ENCODE results near the gene MUC2. TPM values are rescaled to one million over a fixed set of nuclear protein-coding genes. Genes with fewer than 3 reads are reported as not detected.

MUC2 gene
- total RNA-seq, 1 donor from 2014 or later: 2.7 TPM

DNA sequence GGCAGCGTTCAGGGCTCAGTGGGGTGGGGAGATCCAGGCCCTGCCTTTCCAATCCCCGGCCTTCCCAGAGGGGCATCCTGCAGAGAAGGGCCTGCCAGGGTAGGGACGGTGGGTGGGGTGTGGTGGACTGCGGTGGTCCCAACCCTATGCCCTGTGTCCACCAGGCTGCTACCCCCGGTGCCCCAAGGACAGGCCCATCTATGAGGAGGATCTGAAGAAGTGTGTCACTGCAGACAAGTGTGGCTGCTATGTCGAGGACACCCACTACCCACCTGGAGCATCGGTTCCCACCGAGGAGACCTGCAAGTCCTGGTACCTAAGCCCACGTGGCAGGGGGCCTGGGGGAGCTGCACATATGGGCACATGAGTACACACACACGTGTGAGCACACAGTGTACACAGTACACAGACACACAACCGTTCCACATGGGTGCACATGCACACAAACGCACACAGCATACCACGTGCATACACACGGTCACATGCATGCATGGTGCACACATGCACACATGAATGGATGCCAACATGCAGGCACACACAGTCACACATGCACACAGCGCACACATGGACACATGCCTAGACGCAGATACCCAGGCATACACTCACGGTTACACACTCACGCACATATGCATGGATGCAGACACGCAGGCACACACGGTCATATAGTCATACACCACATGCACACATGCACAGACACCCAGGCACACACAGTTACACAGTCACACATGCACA lies 16.1 kb downstream of the MUC2 start:
- TF ChIP-seq, protein P1, sequence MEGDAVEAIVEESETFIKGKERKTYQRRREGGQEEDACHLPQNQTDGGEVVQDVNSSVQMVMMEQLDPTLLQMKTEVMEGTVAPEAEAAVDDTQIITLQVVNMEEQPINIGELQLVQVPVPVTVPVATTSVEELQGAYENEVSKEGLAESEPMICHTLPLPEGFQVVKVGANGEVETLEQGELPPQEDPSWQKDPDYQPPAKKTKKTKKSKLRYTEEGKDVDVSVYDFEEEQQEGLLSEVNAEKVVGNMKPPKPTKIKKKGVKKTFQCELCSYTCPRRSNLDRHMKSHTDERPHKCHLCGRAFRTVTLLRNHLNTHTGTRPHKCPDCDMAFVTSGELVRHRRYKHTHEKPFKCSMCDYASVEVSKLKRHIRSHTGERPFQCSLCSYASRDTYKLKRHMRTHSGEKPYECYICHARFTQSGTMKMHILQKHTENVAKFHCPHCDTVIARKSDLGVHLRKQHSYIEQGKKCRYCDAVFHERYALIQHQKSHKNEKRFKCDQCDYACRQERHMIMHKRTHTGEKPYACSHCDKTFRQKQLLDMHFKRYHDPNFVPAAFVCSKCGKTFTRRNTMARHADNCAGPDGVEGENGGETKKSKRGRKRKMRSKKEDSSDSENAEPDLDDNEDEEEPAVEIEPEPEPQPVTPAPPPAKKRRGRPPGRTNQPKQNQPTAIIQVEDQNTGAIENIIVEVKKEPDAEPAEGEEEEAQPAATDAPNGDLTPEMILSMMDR (conservative IDR thresholded peaks at IDR 0.05): no peak
- H3K27ac Mint-ChIP-seq: no peak overlapping the region
- no peaks in the 10 kb centered on the region for H3K4me1 Mint-ChIP-seq (ENCODE audit: unreplicated experiment)
- H3K4me3 Mint-ChIP-seq: no peak overlapping the region
- H3K9me3 Mint-ChIP-seq: no peaks in the 10 kb centered on the region
- H3K27me3 Mint-ChIP-seq: peaks cover 5% of the 10 kb centered on the region
- DNase-seq (ENCODE audit: extremely low spot score, unreplicated experiment): no peak
- no peaks in the 10 kb centered on the region for H3K36me3 Mint-ChIP-seq

DNA sequence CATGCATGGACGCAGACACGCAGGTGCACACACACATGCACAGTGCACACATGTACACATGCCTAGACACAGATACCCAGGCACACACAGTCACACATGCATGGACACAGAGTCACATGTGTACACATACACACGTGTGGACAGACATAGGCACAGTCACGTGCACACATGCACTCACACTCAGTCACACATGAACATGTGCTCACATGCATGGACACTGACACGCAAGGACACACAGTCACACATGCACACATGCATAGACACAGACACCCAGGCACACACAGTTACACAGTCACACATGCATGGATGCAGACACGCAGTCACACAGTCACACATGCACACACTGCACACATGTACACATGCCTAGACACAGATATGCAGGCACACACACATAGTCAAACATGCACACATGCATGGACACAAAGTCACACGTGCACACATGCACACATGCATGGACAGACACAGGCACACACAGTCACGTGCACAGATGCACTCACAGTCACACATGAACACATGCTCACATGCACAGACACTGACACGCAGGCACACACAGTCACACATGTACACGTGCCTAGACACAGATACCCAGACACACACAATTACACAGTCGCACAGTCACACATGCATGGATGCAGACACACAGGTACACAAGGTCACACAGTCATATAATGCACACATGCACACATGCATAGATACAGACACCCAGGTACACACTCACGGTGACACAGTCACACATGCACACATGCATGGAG lies 16.8 kb downstream of the MUC2 start:
- TF ChIP-seq, protein P1 (conservative IDR thresholded peaks at IDR 0.05): no peak
- no peak for DNase-seq (ENCODE audit: extremely low spot score, unreplicated experiment)
- no peaks in the 10 kb centered on the region for H3K4me1 Mint-ChIP-seq (ENCODE audit: unreplicated experiment)
- no peak overlapping the region for H3K27ac Mint-ChIP-seq
- no peak overlapping the region for H3K4me3 Mint-ChIP-seq
- H3K36me3 Mint-ChIP-seq: no peaks in the 10 kb centered on the region
- H3K27me3 Mint-ChIP-seq: peaks cover 5% of the 10 kb centered on the region
- H3K9me3 Mint-ChIP-seq: no peaks in the 10 kb centered on the region

DNA sequence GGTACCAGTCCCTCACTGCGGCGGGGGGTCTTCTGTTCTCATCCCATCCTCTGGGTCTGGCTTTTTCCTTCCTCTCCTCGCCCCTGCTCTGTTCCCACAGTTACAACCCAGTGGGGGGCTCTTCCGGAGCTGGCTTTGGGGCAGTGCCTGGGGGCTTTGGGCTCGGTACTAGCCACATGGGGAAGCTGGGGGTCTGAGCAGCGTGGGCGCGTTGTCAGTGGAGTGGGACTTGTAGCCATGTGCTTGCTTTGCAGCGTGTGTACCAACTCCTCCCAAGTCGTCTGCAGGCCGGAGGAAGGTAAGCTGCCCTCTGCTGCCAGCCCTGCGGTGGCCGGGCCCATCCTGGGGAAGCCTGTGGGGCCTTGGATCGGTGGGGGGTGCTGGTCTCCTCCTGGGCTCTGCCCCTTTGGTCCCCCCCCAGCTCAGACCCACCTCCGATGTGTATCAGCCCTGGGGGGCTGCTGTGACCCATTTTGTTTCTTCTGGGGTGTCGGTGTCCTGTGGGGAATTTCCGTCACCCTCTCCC lies 17.5 kb downstream of the MUC2 start:
- TF ChIP-seq, protein P1 (conservative IDR thresholded peaks at IDR 0.05): no peak
- Mint-ChIP-seq H3K27ac (no peak overlapping the region), H3K4me1 (ENCODE audit: unreplicated experiment) (no peaks in the 10 kb centered on the region), H3K9me3 (no peaks in the 10 kb centered on the region), H3K36me3 (no peaks in the 10 kb centered on the region), H3K27me3 (peaks cover 5% of the 10 kb centered on the region), H3K4me3 (no peak overlapping the region)
- no peak for DNase-seq (ENCODE audit: extremely low spot score, unreplicated experiment)

DNA sequence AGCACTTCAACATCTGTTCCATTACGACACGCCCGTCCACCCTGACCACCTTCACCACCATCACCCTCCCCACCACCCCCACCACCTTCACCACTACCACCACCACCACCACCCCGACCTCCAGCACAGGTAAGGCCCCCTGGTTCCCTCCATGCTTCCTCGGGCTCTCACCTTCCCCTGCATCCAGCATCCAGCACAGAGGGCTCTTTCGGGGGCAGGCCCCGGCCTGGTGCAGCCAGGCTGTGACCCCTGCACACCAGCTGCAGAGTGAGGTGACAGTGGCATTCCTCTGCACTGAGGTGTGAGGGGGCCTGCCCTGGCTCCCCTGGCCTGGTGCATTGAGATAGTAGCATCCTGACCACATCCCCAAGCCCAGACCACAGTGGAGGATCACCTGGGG lies 18.2 kb downstream of the MUC2 start:
- no peak for DNase-seq (ENCODE audit: extremely low spot score, unreplicated experiment)
- Mint-ChIP-seq H3K36me3 (no peaks in the 10 kb centered on the region), H3K4me3 (no peak overlapping the region), H3K9me3 (no peaks in the 10 kb centered on the region), H3K27me3 (peaks cover 5% of the 10 kb centered on the region), H3K4me1 (ENCODE audit: unreplicated experiment) (no peaks in the 10 kb centered on the region), H3K27ac (no peak overlapping the region)
- TF ChIP-seq, protein P1 (conservative IDR thresholded peaks at IDR 0.05): no peak

DNA sequence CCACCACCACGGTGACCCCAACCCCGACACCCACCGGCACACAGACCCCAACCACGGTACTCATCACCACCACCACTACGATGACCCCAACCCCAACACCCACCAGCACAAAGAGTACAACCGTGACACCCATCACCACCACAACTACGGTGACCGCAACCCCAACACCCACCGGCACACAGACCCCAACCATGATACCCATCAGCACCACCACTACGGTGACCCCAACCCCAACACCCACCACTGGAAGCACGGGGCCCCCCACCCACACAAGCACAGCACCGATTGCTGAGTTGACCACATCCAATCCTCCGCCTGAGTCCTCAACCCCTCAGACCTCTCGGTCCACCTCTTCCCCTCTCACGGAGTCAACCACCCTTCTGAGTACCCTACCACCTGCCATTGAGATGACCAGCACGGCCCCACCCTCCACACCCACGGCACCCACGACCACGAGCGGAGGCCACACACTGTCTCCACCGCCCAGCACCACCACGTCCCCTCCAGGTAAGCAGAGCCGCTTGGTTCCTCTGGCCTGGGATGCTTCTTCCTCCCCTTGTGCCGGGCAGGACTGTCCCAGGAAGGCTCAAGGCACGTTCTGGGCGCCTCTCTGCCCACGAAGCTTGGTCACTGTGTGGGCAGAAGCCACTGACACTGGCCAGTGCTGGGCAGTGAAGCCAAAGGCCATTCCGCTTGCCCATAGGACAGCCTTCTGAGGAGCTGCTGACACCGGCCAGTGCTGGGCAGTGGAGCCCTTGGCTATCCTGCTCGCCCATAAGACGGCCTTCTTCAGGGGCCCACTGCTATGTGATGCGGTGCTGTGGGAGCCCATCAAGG lies 25.1 kb downstream of the MUC2 start:
- no peaks in the 10 kb centered on the region for H3K9me3 Mint-ChIP-seq
- TF ChIP-seq, protein P1 (conservative IDR thresholded peaks at IDR 0.05): no peak
- H3K4me3 Mint-ChIP-seq: no peak overlapping the region
- no peaks in the 10 kb centered on the region for H3K27me3 Mint-ChIP-seq
- no peaks in the 10 kb centered on the region for H3K4me1 Mint-ChIP-seq (ENCODE audit: unreplicated experiment)
- no peak for DNase-seq (ENCODE audit: extremely low spot score, unreplicated experiment)
- H3K36me3 Mint-ChIP-seq: no peaks in the 10 kb centered on the region
- H3K27ac Mint-ChIP-seq: no peak overlapping the region

Data from type B pancreatic cell (in vitro differentiated cells).